HG03159 (cell line): Measurements from ENCODE around the gene RAPGEF3.

Source experiments
- ATAC-seq: cut with Tn5 transposase; IDR thresholded peaks from one replicate; pipeline ENCODE4 v1.9.1; 2021; ENCODE audit warnings: mild to moderate bottlenecking, moderate library complexity; ENCODE audit not compliant: unreplicated experiment

Gene RAPGEF3

DNA sequence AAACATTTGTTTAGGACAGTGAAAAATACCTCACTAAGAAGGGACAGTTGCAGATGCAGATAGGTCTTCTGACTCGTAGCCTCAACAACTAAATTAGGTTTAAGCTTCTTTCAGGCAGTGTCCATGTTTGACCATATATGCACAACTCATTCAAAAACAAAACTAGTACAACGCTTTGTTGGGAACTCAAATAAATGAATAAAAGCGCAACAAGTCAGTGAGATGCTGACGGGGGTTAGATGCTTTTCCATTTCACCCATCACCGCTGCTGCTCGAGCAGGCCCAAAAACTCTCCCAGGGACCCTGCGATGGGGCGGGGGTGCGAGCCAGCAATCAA is 53.5 kb downstream of the RAPGEF3 start:
- no peak for ATAC-seq

GRCh38 chr12:47704719-47705118 is 54.0 kb downstream of the RAPGEF3 start:
- no peak for ATAC-seq

DNA sequence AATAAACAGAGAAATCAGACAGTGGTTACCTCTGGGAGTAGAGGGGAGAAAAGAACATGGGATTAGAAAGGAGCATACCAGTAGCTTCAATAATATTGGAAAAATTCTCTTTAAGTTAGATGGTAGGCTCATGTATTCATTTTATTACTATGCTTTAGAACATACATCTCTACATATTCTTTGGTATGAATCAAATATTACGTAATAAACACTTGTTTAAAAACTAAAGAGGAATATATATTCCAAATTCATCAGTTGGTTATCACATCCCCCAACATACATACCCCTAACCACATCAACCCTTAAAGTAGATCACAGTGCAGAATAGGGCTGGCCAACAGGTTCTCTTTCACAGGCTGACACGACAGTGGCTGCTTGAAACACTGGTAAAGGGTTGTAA is 58.4 kb downstream of the RAPGEF3 start:
- ATAC-seq: no peak

DNA sequence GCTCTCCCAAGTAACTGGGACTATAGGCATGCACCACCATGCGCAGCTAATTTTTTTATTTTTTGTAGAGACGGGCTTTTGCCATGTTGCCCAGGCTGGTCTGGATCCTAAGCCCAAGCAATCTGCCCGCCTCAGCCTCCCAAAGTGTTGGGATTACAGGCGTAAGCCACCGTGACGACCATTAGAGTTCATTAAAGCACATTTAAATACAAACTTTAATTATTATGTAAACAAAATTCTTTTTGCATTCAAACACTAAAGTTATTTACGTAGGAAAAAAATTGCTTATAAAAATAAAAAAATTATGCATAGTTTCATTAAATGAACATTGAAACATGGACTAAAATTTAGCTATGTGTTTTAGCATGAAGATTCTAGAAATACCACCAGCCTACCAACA is 60.0 kb downstream of the RAPGEF3 start:
- ATAC-seq: no peak

- ATAC-seq: no peak
These were observed 60.6 kb downstream of the RAPGEF3 start for GRCh38 chr12:47698055-47698454.

GRCh38 chr12:47689215-47689614 is 69.5 kb downstream of the RAPGEF3 start:
- no peak for ATAC-seq

DNA sequence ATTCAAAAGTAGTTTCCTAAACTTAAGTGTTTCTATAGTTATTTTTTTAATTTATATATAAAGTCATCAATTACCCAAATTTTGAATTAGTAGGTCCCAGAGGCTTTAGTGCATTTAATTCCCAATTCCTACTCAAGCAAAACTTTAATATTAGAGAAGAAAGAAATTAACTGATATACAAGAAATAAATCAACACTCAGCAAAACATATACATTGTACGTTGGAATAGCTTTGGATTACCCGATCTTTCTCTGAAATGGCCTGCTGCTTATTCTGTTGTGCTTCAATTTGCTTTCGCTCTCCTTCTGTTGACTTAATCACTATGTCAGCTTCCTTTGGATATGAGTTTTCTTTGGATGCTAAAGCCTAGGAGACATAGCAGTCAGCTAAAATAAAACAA is 71.0 kb downstream of the RAPGEF3 start:
- no peak for ATAC-seq

DNA sequence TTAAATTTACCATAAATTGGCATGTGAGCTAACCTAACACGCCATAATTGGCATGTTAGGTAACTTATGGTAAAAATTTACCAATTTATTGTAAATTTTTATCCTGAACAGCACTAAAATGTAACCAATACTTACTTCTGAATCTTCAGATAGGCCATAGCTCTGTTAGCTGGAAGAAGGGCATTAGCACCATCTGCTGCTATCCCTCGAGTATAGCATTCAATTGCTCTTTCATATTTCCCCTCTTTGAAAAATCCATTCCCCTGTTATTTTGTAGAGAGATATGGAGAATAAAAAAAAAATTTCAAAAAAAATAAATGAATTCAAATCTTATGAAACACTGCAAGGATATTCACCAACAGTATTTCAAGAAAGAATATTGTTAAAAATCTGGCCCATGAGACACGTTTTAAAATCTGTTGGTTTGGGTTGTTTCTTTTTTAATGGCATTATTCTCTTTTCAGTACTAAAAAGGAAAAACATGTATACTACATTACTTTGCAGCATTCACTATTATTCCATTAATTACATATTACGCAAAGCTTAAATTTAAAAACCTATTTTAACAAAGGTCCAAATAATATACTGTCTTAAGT is 71.9 kb downstream of the RAPGEF3 start:
- ATAC-seq: no peak
